Measurements from ENCODE around the gene RNF182.

The RNF182 gene

GRCh38 chr6:14008809-14009208 lies 84.1 kb downstream of the RNF182 start:
- TF ChIP-seq ZFP3 (CRISPR knock-in tag; IDR thresholded peaks at IDR 0.05) (no peak), TCF4 (CRISPR knock-in tag; IDR thresholded peaks at IDR 0.05; ENCODE audit: borderline replicate concordance) (no peak), SNAI2 (CRISPR knock-in tag; IDR thresholded peaks at IDR 0.05) (no peak), ZNF565 (CRISPR knock-in tag; conservative IDR thresholded peaks at IDR 0.05; ENCODE audit: low read depth) (no peak), CREB5 (CRISPR knock-in tag; IDR thresholded peaks at IDR 0.05; ENCODE audit: low read depth) (no peak)
- no peak for ATAC-seq

GRCh38 chr6:14009431-14009830 lies 84.7 kb downstream of the RNF182 start:
- no peak for ATAC-seq
- no peak for TF ChIP-seq ZFP30 (CRISPR knock-in tag; IDR thresholded peaks at IDR 0.05)
- TF ChIP-seq ZNF565 (CRISPR knock-in tag; conservative IDR thresholded peaks at IDR 0.05; ENCODE audit: low read depth) = no peak

- no peak for TF ChIP-seq RARB (CRISPR knock-in tag; IDR thresholded peaks at IDR 0.05)
- no peak for TF ChIP-seq BACH2 (CRISPR knock-in tag; IDR thresholded peaks at IDR 0.05; ENCODE audit: borderline replicate concordance)
- no peak for TF ChIP-seq ZC3H10 (CRISPR knock-in tag; IDR thresholded peaks at IDR 0.05)
- no peak for TF ChIP-seq TCF4 (CRISPR knock-in tag; IDR thresholded peaks at IDR 0.05; ENCODE audit: borderline replicate concordance)
- TF ChIP-seq CSDC2 (CRISPR knock-in tag; IDR thresholded peaks at IDR 0.05) = no peak
- no peak for TF ChIP-seq TSHZ2 (CRISPR knock-in tag; IDR thresholded peaks at IDR 0.05)
- TF ChIP-seq ESRRG (CRISPR knock-in tag; IDR thresholded peaks at IDR 0.05) = no peak
- TF ChIP-seq GLIS3 (CRISPR knock-in tag; IDR thresholded peaks at IDR 0.05) = no peak
- TF ChIP-seq SNAI2 (CRISPR knock-in tag; IDR thresholded peaks at IDR 0.05) = no peak
- TF ChIP-seq ZFP3 (CRISPR knock-in tag; IDR thresholded peaks at IDR 0.05) = no peak
- TF ChIP-seq CREB5 (CRISPR knock-in tag; IDR thresholded peaks at IDR 0.05; ENCODE audit: low read depth) = no peak
- TF ChIP-seq ZNF565 (CRISPR knock-in tag; conservative IDR thresholded peaks at IDR 0.05; ENCODE audit: low read depth) = no peak
- no peak for ATAC-seq
Measured at GRCh38 chr6:14010275-14010674, 85.5 kb downstream of the RNF182 start.

- no peak for ATAC-seq
- TF ChIP-seq ZNF8 (CRISPR knock-in tag; IDR thresholded peaks at IDR 0.05) = no peak
- TF ChIP-seq TOX (CRISPR knock-in tag; IDR thresholded peaks at IDR 0.05; ENCODE audit: borderline replicate concordance) = no peak
Measured at GRCh38 chr6:14012313-14013030, 87.7 kb downstream of the RNF182 start.

GRCh38 chr6:14015964-14016363 lies 91.2 kb downstream of the RNF182 start:
- TF ChIP-seq ESRRG (CRISPR knock-in tag; IDR thresholded peaks at IDR 0.05) (no peak), BACH2 (CRISPR knock-in tag; IDR thresholded peaks at IDR 0.05; ENCODE audit: borderline replicate concordance) (no peak), GLIS3 (CRISPR knock-in tag; IDR thresholded peaks at IDR 0.05) (no peak), ARNTL (CRISPR knock-in tag; IDR thresholded peaks at IDR 0.05; ENCODE audit: borderline replicate concordance, low read depth) (no peak), ZNF70 (CRISPR knock-in tag; IDR thresholded peaks at IDR 0.05) (no peak), TSHZ2 (CRISPR knock-in tag; IDR thresholded peaks at IDR 0.05) (no peak), SNAI2 (CRISPR knock-in tag; IDR thresholded peaks at IDR 0.05) (no peak), PPARA (CRISPR knock-in tag; IDR thresholded peaks at IDR 0.05; ENCODE audit: borderline replicate concordance) (no peak), ZFP30 (CRISPR knock-in tag; IDR thresholded peaks at IDR 0.05) (no peak), ZC3H10 (CRISPR knock-in tag; IDR thresholded peaks at IDR 0.05) (no peak), CREB5 (CRISPR knock-in tag; IDR thresholded peaks at IDR 0.05; ENCODE audit: low read depth) (no peak), TOX (CRISPR knock-in tag; IDR thresholded peaks at IDR 0.05; ENCODE audit: borderline replicate concordance) (no peak), ZNF565 (CRISPR knock-in tag; conservative IDR thresholded peaks at IDR 0.05; ENCODE audit: low read depth) (no peak), TCF4 (CRISPR knock-in tag; IDR thresholded peaks at IDR 0.05; ENCODE audit: borderline replicate concordance) (no peak), POU6F1 (CRISPR knock-in tag; IDR thresholded peaks at IDR 0.05; ENCODE audit: borderline replicate concordance, low read depth) (no peak), ZFP3 (CRISPR knock-in tag; IDR thresholded peaks at IDR 0.05) (no peak), RARB (CRISPR knock-in tag; IDR thresholded peaks at IDR 0.05) (no peak), ISL1 (CRISPR knock-in tag; IDR thresholded peaks at IDR 0.05) (no peak), OSR1 (CRISPR knock-in tag; IDR thresholded peaks at IDR 0.05) (no peak), CSDC2 (CRISPR knock-in tag; IDR thresholded peaks at IDR 0.05) (no peak)
- no peak for ATAC-seq

Measured in SK-N-SH treated with all-trans-retinoic acid at 6 μM for 48 hours (cell line).